ENCODE results near the gene NDEL1. TPM values are rescaled to one million over a fixed set of nuclear protein-coding genes. Genes with fewer than 3 reads are reported as not detected.
A peak's percentile ranks its signal among the peaks of the same experiment; 100 is the strongest.

Gene NDEL1
- total and polyA plus RNA-seq, 7 donors: 24.6 to 79.2 (median 37.7) TPM

DNA sequence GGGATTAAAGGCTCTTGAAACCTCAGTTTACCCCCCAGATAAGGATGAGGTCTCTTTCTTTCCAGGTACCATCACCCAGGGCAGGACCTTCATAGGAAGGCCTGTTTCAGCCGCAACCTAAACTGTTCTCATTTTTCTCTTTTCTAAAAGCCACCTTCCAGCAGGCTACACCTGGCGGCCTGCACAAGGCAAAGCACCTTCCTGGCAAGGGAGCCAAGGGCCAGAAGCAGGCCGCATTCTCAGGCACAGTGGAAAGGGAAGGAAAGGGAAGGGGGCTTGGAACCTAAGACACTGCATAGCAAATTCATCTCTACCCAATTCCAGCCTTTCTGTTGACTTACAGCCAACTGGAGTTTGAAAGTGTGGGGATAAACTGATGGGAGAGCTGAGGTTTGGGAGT lies 8.9 kb upstream of the NDEL1 start:
- no peak for DNase-seq
- TF ChIP-seq, protein P1, sequence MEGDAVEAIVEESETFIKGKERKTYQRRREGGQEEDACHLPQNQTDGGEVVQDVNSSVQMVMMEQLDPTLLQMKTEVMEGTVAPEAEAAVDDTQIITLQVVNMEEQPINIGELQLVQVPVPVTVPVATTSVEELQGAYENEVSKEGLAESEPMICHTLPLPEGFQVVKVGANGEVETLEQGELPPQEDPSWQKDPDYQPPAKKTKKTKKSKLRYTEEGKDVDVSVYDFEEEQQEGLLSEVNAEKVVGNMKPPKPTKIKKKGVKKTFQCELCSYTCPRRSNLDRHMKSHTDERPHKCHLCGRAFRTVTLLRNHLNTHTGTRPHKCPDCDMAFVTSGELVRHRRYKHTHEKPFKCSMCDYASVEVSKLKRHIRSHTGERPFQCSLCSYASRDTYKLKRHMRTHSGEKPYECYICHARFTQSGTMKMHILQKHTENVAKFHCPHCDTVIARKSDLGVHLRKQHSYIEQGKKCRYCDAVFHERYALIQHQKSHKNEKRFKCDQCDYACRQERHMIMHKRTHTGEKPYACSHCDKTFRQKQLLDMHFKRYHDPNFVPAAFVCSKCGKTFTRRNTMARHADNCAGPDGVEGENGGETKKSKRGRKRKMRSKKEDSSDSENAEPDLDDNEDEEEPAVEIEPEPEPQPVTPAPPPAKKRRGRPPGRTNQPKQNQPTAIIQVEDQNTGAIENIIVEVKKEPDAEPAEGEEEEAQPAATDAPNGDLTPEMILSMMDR (IDR thresholded peaks at IDR 0.05): no peak
- peaks cover 0 to 8% (median 0%) of the 10 kb centered on the region in 3 donors for H3K27me3 ChIP-seq (ENCODE audit: insufficient read depth in 3 of 3, low read length in 2 of 3)

GRCh38 chr17:8430966-8431365 lies 4.7 kb upstream of the NDEL1 start:
- H3K27ac ChIP-seq: no peak overlapping the region

More for the DNA sequence above, 8.9 kb upstream of the NDEL1 start:
- Histone ChIP-seq H3K4me3 (no peak overlapping the region), H3K4me1 (no peaks in the 10 kb centered on the region), H3K36me3 (ENCODE audit: insufficient read depth in 1 of 2, low read depth in 1 of 2) (no peaks in the 10 kb centered on the region), H3K9me3 (no peaks in the 10 kb centered on the region), H3K27ac (no peak overlapping the region)
- intact Hi-C loops (cut with DNase I): no loop called here
- WGBS, 3 donors: 88 to 93% (median 93%) methylated on average over 3 of the region's 3 CpGs
- ATAC-seq: no peak

DNA sequence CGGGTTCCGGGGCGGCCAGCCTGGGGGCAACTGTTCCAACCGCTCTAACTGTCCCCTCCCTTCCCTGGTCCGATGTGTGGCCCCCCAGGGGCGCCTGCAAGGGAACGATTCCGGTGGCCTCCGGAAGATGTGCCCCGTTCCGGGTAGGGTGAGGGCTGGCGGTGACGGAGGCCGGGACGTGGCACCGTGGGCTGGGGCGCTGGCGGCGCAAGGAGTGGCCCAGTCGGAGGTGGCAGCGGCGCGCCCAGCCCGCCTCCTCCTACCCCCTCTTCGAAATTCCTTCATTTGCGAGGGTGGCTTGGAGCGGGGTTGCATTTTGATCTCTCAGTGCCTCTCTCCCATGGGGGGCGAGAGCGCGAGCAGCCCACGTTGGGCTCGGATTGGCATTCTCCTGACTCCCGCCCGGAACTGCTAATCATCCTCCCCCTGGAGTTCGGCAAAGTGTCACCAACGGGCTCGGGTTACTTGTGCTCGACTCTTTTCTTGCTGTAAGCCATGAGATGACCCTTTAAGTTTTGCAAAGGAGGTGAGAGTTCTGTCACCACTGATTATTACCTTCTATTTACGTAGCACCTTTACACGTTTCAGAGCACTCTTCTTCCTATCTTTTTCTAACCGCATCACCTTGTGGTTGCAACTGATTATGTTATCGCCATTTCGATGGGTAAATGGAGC lies 622 bp downstream of the NDEL1 start:
- TF ChIP-seq, protein P1 (IDR thresholded peaks at IDR 0.05): no peak
- intact Hi-C loops (cut with DNase I): no loop called here
- H3K9me3 ChIP-seq: no peaks in the 10 kb centered on the region
- H3K27ac ChIP-seq: peak overlapping the region; percentile 98
- ATAC-seq (peak; percentile 73 to 84 (median 80)), DNase-seq (peak; percentile 72 to 84)
- H3K27me3 ChIP-seq (ENCODE audit: insufficient read depth in 3 of 3, low read length in 2 of 3): no peaks in the 10 kb centered on the region
- peaks cover 0 to 12% of the 10 kb centered on the region in 2 donors for H3K36me3 ChIP-seq (ENCODE audit: insufficient read depth in 1 of 2, low read depth in 1 of 2)
- peak overlapping the region; percentile 84 for H3K4me3 ChIP-seq
- WGBS, 3 donors: 0 to 1% (median 1%) methylated on average over 34 to 43 of the region's 43 CpGs
- H3K4me1 ChIP-seq: peaks cover 16% of the 10 kb centered on the region

More at GRCh38 chr17:8430966-8431365, 4.7 kb upstream of the NDEL1 start:
- Histone ChIP-seq H3K36me3 (ENCODE audit: insufficient read depth in 1 of 2, low read depth in 1 of 2) (no peaks in the 10 kb centered on the region), H3K9me3 (no peaks in the 10 kb centered on the region), H3K4me1 (no peaks in the 10 kb centered on the region), H3K27me3 (ENCODE audit: insufficient read depth in 3 of 3, low read length in 2 of 3) (no peaks in the 10 kb centered on the region), H3K4me3 (no peak overlapping the region)
- intact Hi-C loops (cut with DNase I): no loop called here
- peak; percentile 71 to 73 for DNase-seq
- TF ChIP-seq, protein P1 (IDR thresholded peaks at IDR 0.05): no peak
- WGBS, 3 donors: 30 to 58% (median 35%) methylated on average over 7 of the region's 7 CpGs
- no peak for ATAC-seq

GRCh38 chr17:8436844-8437171 lies 1.1 kb downstream of the NDEL1 start:
- intact Hi-C loops (cut with DNase I): no loop called here
- peaks cover 0 to 12% of the 10 kb centered on the region in 2 donors for H3K36me3 ChIP-seq (ENCODE audit: insufficient read depth in 1 of 2, low read depth in 1 of 2)
- DNase-seq (no peak), ATAC-seq (no peak)
- TF ChIP-seq, protein P1 (IDR thresholded peaks at IDR 0.05): no peak
- 6 to 8% (median 7%) methylated on average over 5 of the region's 5 CpGs for WGBS, 3 donors
- H3K4me1 ChIP-seq: peaks cover 21% of the 10 kb centered on the region
- H3K27me3 ChIP-seq (ENCODE audit: insufficient read depth in 3 of 3, low read length in 2 of 3): no peaks in the 10 kb centered on the region
- H3K9me3 ChIP-seq: no peaks in the 10 kb centered on the region
- H3K27ac ChIP-seq: peak overlapping the region; percentile 98
- H3K4me3 ChIP-seq: peak overlapping the region; percentile 84

DNA sequence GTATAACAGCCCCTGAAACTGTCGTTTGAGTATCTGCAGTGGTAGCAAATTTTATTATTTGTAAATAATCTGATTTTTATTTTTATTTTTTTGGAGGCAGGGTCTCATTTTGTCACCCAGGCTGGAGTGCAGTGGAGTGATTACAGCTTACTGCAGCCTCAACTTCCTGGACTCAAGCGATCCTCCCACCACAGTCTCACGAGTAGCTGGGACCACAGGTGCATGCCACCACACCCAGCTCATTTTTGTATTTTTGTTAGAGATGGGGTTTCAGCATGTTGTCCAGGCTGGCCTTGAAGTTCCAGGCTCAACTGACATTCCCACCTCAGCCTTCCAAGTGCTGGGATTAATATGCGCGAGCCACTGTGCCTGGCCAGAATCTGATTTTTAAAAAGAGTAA lies 2.8 kb downstream of the NDEL1 start:
- H3K27ac ChIP-seq: no peak overlapping the region
- intact Hi-C loops (cut with DNase I): no loop called here

More for the DNA sequence above, 2.8 kb downstream of the NDEL1 start:
- Histone ChIP-seq H3K36me3 (ENCODE audit: insufficient read depth in 1 of 2, low read depth in 1 of 2) (peaks cover 0 to 12% of the 10 kb centered on the region in 2 donors), H3K4me1 (peaks cover 29% of the 10 kb centered on the region), H3K4me3 (no peak overlapping the region), H3K9me3 (no peaks in the 10 kb centered on the region), H3K27me3 (ENCODE audit: insufficient read depth in 3 of 3, low read length in 2 of 3) (no peaks in the 10 kb centered on the region)
- WGBS, 3 donors: 73 to 82% (median 75%) methylated on average over 5 of the region's 5 CpGs
- ATAC-seq: no peak
- DNase-seq: no peak
- TF ChIP-seq, protein P1 (IDR thresholded peaks at IDR 0.05): no peak
